ENCODE measurements around the gene PLCL2.

DNA sequence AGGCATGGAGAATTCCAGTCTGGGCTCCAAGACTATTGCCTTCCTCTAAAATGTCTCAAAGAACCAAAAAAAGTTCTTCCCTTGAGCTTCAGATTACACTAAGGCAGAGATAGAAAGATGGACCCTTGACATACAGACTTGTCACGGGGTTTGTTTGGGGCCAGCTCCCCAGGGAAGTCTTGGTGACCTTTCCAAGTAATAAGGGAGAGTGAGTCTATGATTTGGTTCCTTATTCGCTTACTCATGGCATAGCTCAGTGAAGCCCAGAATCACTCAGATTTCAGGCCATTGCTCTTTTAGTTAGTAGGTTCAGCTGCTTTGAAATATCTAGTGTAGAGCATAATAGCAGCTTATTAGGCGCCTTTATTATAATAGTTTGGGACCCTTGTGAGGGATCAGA lies 90.3 kb downstream of the PLCL2 start:
- TF ChIP-seq, protein P1, sequence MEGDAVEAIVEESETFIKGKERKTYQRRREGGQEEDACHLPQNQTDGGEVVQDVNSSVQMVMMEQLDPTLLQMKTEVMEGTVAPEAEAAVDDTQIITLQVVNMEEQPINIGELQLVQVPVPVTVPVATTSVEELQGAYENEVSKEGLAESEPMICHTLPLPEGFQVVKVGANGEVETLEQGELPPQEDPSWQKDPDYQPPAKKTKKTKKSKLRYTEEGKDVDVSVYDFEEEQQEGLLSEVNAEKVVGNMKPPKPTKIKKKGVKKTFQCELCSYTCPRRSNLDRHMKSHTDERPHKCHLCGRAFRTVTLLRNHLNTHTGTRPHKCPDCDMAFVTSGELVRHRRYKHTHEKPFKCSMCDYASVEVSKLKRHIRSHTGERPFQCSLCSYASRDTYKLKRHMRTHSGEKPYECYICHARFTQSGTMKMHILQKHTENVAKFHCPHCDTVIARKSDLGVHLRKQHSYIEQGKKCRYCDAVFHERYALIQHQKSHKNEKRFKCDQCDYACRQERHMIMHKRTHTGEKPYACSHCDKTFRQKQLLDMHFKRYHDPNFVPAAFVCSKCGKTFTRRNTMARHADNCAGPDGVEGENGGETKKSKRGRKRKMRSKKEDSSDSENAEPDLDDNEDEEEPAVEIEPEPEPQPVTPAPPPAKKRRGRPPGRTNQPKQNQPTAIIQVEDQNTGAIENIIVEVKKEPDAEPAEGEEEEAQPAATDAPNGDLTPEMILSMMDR (IDR thresholded peaks at IDR 0.05; ENCODE audit: low read depth, low read length) = no peak
- TF ChIP-seq POLR2A (IDR thresholded peaks at IDR 0.05; ENCODE audit: extremely low read depth, insufficient read length) (no peak), MAX (IDR thresholded peaks at IDR 0.05; ENCODE audit: low read depth, low read length) (no peak), MYC (IDR thresholded peaks at IDR 0.05; ENCODE audit: low read depth, low read length) (no peak)

All from NB4 (cell line).